HG03280 (cell line): ENCODE results near the gene IQCE.
"Not testable (repeated sequence)": the region's sequence is repeated elsewhere in the genome, so short reads cannot be mapped to it uniquely, and the experiment has no call there.

Source experiments
- ATAC-seq: cut with Tn5 transposase; IDR thresholded peaks from one replicate; pipeline ENCODE4 v1.9.1; 2021; ENCODE audit warnings: mild to moderate bottlenecking, moderate library complexity; ENCODE audit not compliant: unreplicated experiment

Gene IQCE

DNA sequence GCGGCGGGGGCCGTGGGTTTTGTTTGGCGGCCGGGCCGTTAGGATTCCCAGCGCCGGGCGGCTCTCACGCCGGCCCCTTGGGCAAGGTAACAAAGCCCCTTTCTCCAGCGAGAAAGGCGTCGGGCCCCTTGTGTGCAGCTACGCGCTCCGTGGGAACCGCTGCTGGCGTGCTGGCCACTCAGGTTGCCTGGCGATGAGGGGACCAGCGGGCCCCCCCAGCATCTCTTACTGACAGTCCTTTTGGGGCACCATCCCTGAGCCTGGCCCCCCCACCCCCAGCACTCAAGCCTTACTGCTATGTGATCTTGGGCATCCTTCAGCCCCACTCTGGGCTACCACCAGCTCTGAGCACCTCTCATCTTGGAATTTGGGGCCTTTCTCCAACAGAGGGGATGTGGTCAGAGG is 37.4 kb upstream of the IQCE start:
- no peak for ATAC-seq

DNA sequence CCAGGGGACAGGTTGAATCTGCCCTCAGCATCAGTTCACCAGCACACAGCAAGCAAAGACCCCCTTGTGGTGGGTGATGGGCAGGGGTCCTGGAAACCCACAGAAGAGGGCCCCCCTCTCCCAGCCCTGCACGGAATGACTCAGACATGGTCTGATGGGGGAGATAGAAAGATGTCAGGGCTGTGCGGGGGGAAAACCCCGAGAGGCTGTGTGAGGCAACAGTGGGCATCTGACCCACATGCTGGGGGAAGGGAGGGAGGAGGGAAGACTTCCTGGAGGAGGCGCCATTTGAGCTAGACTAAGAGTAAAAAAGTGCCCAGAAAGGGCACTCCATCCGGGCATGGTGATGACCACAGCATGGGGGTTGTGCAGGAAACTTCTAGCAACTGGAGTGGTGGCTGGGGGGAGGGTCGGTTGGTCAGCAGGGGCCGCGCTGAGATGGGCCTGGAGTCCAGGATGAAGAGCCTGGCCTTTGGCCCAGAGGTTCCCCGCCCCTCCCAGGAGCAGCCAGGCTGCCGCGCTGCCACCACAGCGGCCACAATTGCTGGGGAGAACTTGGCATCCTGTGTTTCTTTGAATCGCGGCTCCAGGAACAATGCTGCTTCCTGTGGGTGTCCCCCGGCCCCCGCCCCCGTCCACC is 36.7 kb upstream of the IQCE start:
- ATAC-seq: no peak

DNA sequence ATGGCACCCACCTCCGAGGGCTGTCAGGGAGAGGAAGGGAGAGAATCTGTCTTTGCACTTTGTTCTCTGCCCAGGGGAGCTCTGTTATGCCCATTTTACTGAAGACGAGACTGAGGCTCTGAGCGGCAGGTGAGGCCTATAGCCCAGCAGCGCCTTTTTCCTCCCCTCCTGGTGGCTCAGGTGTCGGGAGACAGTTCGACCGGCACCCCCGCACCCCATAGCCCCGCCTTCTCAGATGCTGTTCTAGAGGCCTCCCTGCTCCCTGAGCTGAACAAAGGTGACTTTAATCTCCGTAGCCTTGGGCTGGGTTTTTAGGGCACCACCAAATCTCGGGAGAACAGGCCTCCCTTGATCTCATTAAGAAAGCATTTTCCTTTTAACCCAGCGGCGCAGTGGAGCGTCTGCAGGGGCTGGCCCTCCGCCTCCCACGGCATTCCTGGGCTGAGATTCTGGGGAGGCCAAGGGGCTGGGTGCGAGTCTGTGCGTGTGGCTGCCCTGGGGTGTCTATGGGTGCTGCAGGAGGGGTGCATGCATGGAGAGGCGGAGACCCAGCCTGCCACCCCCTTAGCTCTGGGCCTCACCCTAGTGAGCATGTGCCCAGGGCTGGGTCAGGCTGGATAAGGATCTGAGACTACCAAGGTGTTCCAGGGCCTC is 35.9 kb upstream of the IQCE start:
- no peak for ATAC-seq

DNA sequence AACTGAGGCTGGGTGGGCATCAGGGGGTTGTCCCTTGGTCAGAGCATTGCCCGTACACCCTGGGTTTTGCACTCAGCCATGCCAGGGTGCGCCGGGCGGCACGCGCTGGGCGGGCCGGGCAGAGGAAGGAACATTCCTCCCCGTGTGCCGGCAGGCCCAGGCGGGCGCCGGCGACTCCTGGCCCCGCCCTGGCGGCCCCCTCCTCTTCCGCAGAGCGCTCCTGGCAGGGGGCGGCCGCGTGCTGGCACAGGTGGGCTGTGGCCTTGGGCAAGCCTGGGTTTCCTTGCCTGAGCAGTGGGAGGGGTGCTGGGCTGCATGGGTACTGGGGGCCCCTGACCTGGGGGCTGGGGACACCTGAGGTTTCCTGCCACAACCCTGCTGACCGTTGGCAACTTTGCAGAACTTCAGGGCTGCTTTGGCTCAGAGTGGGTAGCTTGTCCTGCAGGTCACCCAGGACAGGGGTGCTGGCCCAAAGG is 35.3 kb upstream of the IQCE start:
- ATAC-seq: no peak

DNA sequence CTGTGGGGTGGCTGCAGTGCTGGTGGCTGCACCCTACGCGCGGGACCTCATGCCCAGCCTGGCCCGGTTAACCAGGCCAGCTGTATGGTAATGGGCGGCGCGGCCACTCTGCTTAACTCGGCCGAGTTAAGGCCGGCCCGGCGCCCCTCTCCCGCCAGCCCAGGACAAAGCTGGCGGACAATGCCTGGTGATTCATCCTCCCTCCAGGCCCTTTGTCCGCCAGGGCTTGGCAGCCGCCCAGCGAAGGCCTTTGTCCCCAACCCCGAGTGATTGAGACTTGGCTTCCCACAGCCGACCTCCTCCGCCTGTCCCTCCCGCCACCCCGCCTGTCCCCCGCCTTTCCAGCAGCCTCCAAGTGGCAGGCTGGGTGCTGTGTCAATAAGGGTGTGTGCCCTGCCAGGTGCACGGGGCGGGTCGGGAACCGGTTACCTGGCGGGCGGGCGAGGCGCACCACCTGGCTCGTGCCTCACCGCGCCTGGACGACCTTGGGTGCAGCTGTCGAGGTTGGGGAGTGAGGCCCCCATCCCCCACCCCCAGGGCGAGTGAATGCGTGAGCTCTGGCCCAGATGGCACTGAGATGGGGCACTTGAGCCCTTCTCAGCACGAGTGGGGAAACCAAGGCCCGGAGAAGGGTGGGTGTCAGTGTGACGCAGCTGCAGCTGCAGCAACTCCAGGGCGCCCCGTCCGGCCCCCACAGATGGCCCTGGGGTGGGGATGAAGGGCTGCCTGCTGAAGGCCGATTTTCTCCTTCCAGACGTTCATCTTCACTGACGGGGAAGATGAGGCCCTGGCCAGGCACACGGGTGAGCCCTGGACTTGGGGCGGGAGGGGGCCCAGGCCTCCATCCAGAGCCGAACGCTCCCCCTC is 34.6 kb upstream of the IQCE start:
- no peak for ATAC-seq

DNA sequence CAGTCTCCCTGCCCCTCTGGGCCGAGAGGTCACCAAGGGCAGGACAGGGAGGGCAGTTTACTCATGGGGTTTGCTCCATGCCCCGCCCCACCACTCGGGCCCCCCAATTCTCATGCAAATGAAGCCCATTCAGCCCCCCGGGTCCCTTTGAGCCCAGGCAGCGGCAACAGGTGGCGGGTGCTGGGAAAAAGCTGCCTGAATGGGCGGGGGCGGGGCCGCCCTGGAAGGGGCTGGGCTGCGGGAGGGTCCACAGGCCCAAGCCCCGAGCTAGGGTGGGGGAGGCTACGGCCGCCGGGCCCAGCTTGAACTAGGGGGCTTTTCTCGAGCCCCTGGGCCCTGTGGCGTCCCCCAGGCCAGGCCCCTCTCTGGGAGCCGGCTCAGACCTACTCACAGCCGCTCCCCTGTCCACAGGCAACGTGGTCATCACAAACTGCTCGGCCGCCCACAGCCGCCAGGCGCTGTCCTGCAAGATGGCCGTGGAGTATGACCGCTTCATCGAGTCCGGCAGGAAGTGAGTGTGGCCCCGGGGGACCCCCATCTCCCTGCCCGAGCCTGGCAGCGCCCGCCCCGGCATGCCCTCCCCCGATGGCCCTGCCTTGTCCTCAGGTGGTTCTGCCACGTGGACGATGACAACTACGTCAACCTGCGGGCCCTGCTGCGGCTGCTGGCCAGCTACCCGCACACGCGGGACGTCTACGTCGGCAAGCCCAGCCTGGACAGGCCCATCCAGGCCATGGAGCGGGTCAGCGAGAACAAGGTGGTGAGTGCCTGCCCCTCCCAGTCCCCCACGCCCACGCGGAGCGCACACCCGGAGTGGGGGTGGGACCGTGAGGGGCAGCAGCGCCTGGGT is 33.7 kb upstream of the IQCE start:
- no peak for ATAC-seq

DNA sequence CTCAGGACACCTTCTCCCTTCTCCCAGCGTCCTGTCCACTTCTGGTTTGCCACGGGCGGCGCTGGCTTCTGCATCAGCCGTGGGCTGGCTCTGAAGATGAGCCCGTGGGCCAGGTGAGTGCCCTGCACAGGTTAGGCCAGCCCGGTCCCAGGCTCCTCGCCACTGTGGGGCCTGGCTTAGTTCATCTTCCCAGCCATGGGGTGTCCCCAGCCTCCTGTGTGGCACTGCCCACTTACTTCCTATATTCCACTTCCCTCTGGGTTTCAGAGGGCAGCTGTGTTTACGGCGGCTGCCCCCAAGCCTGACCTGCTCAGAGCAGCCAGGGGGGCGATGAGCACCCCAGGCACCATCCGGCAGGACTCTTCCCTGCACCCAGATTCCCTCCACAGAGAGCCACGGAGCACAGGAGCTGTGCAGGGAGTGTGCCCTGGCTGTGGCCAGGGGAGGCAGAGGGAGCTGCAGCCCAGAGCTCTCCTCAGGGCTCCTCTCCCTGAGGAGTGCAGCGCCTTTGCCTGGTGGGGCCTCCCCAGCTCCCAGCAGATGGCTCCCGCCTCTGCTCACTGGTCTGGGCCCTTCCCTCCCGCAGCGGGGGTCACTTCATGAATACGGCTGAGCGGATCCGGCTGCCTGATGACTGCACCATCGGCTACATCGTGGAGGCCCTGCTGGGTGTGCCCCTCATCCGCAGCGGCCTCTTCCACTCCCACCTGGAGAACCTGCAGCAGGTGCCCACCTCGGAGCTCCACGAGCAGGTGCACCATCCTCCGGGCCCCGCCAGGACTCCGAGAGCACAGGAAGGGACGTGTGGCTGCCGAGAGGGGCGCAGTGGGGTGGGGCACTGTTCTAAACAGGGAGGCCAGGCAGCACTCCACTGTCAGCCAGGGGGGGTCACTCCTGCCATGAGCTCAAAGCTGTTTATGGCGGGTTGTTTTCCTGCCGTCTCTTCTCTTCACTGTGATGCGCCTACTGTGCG is 32.8 kb upstream of the IQCE start:
- ATAC-seq: no peak

DNA sequence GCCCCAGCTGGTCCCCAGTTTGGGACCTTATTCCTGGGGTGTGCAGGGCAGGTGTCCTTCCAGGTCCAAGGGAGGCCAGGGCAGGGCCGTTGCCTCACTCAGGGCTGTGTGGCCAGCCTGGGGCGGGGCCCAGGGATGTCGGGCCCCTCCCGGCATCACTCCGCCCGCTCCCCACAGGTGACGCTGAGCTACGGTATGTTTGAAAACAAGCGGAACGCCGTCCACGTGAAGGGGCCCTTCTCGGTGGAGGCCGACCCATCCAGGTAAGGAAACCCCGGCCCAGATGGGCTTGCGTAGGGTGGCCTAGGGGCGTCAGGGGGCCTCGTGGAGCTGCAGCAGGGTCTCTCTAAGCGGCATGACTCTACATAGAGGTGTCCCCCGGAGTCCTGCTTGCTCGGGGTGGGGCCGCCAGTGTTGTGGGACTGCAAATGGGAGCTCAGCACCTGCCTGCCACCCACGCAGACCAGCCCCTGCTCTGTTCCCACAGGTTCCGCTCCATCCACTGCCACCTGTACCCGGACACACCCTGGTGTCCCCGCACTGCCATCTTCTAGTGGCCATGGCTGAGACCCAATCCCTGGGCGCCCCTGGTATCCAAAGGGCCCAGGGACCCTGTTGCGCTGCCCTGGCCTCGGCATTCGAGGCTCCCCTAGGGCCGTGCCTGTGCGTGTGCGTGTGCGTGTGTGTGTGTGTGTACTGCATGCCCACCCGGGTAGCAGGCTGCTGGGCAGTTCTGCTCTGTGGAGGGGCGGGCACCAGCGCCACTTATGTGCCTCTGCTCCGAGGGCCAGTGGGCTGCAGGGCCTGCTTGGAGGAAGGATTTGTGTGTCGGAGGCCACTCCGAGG is 31.9 kb upstream of the IQCE start:
- ATAC-seq: no peak

DNA sequence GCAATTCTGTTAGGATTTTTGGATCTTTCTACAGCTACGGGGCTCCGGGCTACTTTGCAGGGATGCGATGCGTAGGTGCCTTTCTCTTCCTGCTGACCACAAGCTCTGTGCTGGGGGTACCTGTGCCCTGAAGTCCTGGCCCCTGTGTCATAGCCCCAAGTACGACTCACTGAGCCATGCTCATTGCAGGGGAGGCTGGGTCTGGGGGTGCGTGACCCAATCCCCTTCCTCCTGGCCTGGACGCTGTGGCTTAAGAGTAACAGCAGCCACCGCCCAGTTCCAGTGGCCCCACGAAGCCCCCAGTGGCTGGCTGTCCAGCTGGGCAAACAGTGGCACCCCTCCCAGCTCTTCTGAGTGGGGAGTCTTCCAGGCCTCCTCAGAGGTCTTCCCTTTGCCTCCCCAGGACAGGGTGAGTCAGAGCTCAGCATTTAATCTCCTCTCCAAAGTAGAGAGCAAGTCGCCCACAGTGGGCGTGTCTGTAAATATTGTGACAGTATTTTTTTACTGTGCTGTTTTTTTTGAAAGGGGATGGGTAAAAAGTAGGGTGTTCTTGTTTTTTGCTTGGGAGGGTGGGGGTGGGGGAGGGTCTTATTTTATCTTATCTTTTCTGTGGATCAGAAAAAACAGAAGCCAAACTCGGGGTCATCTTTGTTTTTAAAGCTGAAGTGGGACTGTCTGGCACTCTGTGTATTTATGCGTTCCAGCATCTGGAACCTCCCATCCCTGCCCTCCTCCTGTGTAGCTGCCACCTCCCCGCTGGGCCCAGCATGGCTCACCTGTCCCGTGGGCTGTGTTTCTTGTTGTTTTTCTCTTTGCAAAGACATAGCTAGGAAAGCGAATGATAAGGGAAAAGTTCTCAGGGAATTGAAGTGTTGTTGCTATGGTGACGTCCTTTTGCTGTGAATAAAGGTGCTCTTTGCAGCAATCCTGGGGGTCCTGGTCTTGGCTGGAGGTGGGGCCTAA is 31.0 kb upstream of the IQCE start:
- no peak for ATAC-seq

DNA sequence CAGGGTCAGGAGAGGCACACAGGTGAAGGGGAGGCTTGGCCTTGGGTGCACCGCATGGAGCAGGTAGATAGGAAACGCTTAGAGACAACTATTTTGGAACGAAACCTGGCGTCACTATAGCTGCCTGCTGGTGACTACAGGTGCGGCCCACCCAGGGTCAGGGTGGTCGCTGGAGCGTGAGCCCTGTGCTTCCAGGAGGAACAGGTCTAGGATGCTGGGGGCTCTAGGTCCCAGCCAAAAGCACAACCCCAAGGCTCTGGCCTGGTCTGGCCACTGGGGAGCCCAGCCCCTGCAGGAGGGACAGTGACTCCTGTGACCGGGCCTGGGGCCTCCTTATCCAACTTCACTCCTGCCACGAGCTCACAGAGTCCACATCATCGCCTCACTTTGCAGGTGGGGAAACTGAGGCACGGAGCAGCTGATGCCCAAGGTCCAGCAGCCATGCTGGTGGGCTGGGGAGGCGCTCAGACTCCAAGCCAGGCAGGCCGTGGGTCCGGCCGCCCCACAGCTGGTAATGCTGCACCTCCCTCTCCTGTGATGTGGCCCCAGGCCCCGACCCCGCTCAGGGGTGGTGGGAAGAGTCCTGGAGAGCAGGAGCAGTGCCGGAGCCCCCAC is 30.2 kb upstream of the IQCE start:
- ATAC-seq: no peak

DNA sequence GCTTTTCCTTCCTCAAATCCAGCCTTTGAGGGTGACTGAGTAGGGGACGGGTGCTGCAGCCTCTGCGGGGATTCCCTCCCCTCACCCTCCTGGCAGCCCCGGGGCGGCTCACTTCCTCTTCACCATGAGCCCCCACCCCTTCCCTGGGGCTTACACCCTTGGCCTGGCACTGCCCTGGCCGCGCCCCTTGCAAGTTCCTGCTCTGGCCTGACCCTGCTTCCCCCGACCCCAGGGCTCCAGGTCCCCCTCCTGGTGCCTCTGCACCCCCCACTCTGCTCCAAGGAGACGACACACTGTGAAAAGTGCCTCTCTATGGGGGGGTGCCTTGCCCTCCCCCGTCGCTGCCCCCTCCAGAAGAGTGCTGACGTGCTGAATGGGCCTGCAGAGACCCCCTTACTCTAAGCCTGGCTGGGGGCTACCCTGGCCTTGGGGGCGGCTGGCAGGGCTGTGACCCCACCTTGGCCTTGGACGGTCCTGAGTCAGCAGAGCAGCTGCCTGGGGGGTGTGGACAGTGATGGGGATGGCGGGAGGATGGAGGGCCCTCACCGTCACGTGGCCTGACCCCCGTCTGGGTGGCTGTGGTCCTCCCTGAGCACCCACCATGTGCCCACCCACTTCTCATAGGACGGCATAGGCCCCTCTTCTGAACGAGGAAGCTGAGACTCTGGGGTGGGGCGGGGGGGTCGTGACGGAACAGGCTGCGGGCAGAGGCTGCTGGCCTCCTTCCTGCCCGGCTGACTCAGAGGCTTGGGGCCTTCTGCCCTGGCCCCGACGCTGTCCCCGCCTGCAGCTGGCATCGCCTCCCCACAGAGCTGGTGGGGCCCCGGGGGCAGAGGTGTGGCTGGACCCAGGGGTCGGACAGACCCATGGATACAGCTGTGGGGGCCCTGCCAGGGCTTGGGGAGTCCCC is 29.4 kb upstream of the IQCE start:
- no peak for ATAC-seq

DNA sequence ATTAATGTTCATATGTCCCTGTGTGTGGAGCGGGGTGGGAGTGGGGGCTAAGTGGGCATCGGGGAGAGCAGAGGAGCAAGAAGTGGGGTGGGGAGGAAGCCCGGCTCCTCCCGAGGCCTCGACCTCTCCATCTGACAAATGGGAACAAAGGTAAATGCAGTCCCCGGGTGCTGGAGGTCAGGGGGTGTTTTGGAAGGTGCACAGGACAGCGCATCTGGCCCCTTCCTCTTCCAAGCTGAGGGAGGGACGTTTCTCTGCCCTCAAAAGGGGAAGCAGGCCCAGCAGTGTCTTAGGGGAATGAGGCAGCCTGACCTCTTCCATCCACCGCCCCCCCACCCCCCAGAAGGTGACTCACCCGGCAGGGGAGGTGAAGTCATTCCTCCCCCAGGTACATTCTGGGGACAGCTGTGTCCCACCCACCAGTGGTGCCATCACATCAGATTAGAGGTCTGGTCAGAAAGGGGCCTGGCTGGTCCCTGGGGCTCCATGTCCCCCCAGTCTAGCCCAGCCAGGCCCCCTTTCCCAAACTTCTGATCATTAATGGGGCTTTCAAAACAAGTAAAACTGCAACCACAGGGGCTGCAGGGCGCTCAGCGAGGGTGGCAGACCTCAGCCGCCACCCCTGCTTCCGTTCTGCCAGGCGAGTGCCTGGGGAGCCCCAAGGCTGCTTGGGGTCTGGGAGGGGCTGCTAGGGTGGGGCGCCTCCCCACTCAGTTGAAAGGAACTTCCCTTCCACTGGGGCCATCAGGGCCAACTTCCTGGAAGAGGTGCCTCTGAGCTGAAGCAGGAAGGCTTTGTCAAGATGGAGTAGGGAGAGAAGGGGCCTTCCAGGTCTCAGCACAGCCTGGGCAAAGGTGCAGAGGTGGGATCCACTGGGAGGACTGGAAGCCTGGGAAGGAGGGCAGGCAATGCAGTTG is 28.4 kb upstream of the IQCE start:
- ATAC-seq: no peak

DNA sequence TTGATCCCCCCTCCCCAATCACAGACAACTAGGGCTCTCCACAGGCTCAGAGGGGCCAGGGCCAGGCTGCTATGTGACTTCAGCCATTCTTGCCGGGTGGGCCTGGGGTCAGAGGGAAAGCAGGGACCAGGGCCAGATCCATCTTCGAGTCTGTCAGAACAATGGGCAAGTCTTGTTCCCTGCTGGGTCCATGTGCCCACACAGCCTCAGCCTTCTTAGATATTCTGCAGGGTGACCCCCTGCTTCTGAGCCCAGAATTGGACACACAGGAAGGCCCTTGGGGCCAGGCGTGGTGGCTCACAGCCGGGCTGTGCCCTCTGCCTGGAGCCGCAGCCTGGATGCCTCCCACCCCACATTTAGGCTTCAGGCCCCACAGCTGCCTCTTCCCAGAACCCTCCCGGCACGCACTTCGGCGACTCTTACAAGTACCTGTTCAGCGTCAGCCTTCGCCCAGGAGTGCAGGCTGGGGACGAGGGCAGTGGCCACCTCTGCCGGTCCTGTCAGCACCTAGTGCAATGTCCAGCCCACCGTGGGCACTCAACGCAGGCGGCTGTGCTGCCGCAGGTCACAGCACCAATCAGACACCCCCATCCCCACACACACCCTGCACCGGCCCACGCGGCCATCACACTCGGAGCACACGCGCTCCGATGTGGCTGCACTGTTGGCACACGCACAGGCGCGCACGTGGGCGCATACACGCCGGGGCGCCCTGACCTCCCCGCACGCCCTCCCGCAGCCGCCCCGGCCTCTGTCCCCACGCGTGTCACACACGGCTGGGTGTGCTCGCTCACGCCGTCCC is 27.6 kb upstream of the IQCE start:
- ATAC-seq: not testable (repeated sequence)

DNA sequence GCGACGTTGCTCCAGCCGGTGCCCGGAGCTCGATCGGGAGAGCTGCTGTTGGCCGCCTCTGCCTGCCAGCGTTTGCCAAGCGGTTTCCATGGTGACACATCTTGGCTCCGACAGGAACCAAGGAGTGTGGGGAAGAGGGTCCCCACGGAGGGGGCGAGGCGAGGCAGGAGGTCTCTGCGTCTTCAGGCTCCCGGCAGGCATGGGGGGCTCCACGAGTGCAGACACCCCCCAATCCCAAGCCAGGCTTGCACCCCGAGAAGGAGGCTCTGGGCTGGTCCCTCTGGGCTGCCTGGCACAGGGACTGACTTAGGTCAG is 27.0 kb upstream of the IQCE start:
- not testable (repeated sequence) for ATAC-seq
